Kidney (tissue), 14 donors: ENCODE measurements around the gene FCSK. TPM values are rescaled to one million over a fixed set of nuclear protein-coding genes. Genes with fewer than 3 reads are reported as not detected.
"Not testable (repeated sequence)": the region's sequence is repeated elsewhere in the genome, so short reads cannot be mapped to it uniquely, and the experiment has no call there.

Experiments
- DNase-seq, 5 donors: peaks; one replicate each; pipeline ENCODE4 v3.0.0-alpha.2; 2013 to 2020
- FAIRE-seq: peaks from 2 replicates; lab custom pipeline; 2012; peaks lifted over from hg19 to GRCh38; lab: Jason Lieb, UNC
- H3K27ac ChIP-seq, 2 donors: one replicate each; pipeline ENCODE4 v1.7.0; 2013; ENCODE audit warnings: low read depth in 2 of 2, low read length in 2 of 2, inconsistent platforms in 1 of 2
- H3K27me3 ChIP-seq: one replicate; pipeline ENCODE4 v1.7.1; 2013; ENCODE audit warnings: low read length, inconsistent platforms; ENCODE audit not compliant: control insufficient read depth, insufficient read depth
- H3K36me3 ChIP-seq, 3 donors: one replicate each; pipeline versions ENCODE4 v1.7.0 to v1.7.1; 2013; ENCODE audit warnings: low read length in 3 of 3, control low read depth in 1 of 3, inconsistent platforms in 1 of 3; ENCODE audit not compliant: insufficient read depth in 3 of 3, control insufficient read depth in 2 of 3
- H3K4me1 ChIP-seq, 3 donors: one replicate each; pipeline versions ENCODE4 v1.7.0 to v1.7.1; 2013; ENCODE audit warnings: low read length in 3 of 3, inconsistent platforms in 1 of 3, low read depth in 1 of 3; ENCODE audit not compliant: control insufficient read depth in 2 of 3, insufficient read depth in 2 of 3
- H3K4me3 ChIP-seq, 3 donors: one replicate each; pipeline versions ENCODE4 v1.7.0 to v1.8.1; 2013; ENCODE audit warnings: low read length in 3 of 3, control low read depth in 1 of 3, inconsistent platforms in 1 of 3
- H3K9ac ChIP-seq, 3 donors: one replicate each; pipeline versions ENCODE4 v1.7.0 to v1.7.1; 2013; ENCODE audit warnings: low read length in 3 of 3, control low read depth in 1 of 3, inconsistent platforms in 1 of 3
- H3K9me3 ChIP-seq, 3 donors: one replicate each; pipeline versions ENCODE4 v1.7.0 to v1.7.1; 2013; ENCODE audit warnings: low read length in 3 of 3, control low read depth in 1 of 3, inconsistent platforms in 1 of 3; ENCODE audit not compliant: control insufficient read depth in 2 of 3, insufficient read depth in 1 of 3
- intact Hi-C: fragments of 100-400 bp; cut with DNase I; formaldehyde crosslinking; loops from one replicate; pipeline ENCODE4 v1.11.1; 2022
- polyA plus RNA-seq: library from polyadenylated mRNA; stranded (reverse); fragments of 350-450 nt; fragmentation: Illumina TruSeq; extraction: RNeasy Lipid Tissue Mini Kit (QIAGEN cat#74804); gene quantifications from one replicate; pipeline ENCODE4 v1.2.3, GENCODE V29; 2014; ENCODE audit warnings: low read depth, low replicate concordance; ENCODE audit not compliant: insufficient read depth
- total RNA-seq: library from RNA; stranded (reverse); fragmentation: NEBNext Ultra II Directional; extraction: Animal tissue kit (Norgen Biotek cat#: 25700); gene quantifications from one replicate; pipeline ENCODE4 v1.2.1, GENCODE V29; 2021
- TF ChIP-seq, protein P1 (sequence below): IDR thresholded peaks from 3 replicates; pipeline ENCODE4 v1.5.1; 2012; ENCODE audit warnings: mild to moderate bottlenecking, moderate library complexity, borderline replicate concordance; ENCODE audit not compliant: insufficient read depth; ENCODE audit errors: extremely low read depth
- donor health status: control.
- donor health status: control.
- donor health status: control.
- donor health status: control.
- donor health status: control.
- donor health status: DM: yes; HTN: yes; CAD: no.
- donor health status: Normal renal cell carcinoma (clear cell type).

FCSK gene
- total and polyA plus RNA-seq, 2 donors from 2014 or later, result 18.7 to 32.5 TPM

DNA sequence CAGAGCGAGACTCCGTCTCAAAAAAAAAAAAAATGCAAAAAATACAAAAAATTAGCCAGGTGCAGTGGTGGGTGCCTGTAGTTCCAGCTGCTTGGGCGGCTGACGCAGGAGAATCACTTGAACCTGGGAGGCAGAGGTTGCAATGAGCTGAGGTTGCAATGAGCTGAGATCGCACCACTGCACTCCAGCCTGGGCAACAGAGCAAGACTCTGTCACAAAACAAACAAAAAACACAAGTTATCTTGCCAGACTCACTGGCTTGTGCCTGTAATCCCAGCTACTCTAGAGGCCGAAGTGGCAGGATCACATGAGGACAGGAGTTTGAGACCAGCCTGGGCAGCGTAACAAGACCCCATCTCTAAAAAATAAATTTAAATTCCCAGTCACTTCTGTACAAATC lies 12.1 kb upstream of the FCSK start:
- H3K9ac ChIP-seq, result no peak overlapping the region
- TF ChIP-seq, protein P1, sequence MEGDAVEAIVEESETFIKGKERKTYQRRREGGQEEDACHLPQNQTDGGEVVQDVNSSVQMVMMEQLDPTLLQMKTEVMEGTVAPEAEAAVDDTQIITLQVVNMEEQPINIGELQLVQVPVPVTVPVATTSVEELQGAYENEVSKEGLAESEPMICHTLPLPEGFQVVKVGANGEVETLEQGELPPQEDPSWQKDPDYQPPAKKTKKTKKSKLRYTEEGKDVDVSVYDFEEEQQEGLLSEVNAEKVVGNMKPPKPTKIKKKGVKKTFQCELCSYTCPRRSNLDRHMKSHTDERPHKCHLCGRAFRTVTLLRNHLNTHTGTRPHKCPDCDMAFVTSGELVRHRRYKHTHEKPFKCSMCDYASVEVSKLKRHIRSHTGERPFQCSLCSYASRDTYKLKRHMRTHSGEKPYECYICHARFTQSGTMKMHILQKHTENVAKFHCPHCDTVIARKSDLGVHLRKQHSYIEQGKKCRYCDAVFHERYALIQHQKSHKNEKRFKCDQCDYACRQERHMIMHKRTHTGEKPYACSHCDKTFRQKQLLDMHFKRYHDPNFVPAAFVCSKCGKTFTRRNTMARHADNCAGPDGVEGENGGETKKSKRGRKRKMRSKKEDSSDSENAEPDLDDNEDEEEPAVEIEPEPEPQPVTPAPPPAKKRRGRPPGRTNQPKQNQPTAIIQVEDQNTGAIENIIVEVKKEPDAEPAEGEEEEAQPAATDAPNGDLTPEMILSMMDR, result no peak
- no peaks in the 10 kb centered on the region for H3K9me3 ChIP-seq
- H3K36me3 ChIP-seq, result no peaks in the 10 kb centered on the region
- no peak overlapping the region for H3K4me3 ChIP-seq
- intact Hi-C loops, result no loop called here
- peaks cover 0 to 9% (median 0%) of the 10 kb centered on the region in 3 donors for H3K4me1 ChIP-seq
- H3K27ac ChIP-seq, result no peak overlapping the region
- H3K27me3 ChIP-seq, result no peaks in the 10 kb centered on the region
- DNase-seq, result no peak
- no peak for FAIRE-seq

DNA sequence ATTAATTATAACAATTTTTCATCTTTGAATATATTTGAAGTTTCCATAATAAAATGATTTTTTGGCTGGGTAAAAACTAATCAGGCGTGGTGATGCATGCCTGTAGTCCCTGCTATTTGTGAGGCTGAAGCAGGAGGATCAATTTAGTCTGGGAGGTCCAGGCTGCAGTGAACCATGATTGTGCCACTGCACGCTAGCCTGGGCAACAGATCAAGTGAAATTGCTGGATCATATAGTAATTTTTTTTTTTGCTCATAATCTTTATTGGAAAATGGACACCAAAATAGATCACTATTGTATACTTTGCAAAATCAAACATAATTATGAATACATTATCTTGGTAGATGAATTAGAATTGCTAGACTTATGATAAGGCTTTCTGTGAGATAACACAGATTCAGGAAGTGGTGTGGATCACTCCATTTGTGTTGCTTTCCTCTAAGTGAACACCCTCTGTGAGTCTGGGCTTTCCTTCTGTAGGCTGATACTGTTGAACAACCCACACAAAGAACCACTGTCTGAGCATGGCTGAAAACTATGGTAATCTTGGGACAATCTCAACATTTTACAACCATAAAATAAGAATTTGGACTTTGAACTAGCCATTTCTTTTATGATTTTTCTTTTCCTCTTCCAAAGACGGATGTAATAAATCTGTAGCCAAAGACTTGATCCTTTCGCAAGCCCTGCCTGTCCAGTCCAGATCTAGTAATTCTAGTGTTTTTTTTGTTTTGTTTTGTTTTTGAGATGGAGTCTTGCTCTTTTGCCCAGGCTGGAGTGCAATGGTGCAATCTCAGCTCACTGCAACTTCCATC lies 9.9 kb upstream of the FCSK start:
- H3K9me3 ChIP-seq, result no peaks in the 10 kb centered on the region
- no peaks in the 10 kb centered on the region for H3K27me3 ChIP-seq
- FAIRE-seq, result no peak
- no peak overlapping the region for H3K27ac ChIP-seq
- intact Hi-C loops, result no loop called here
- H3K36me3 ChIP-seq, result no peaks in the 10 kb centered on the region
- H3K4me1 ChIP-seq, result no peaks in the 10 kb centered on the region
- H3K4me3 ChIP-seq, result no peak overlapping the region
- no peak overlapping the region for H3K9ac ChIP-seq
- TF ChIP-seq, protein P1, result no peak
- no peak for DNase-seq

DNA sequence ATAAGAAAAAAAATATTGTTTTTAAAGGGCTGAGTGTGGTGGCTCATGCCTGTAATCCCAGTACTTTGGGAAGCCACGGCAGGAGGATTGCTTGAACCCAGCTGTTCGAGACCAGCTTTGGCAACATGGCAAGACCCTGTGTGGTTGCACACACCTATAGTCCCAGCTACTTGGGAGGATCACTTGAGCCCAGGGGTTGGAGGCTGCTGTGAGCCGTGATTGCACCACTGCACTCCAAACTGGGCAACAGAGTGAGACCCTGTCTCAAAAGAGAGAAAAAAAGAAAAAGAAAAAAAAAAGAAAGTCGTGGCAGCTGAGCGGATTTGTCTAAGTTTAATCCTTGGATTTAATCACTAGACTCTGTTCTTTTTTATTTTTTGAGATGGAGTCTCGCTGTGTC lies 6.3 kb upstream of the FCSK start:
- no peaks in the 10 kb centered on the region for H3K36me3 ChIP-seq
- H3K27me3 ChIP-seq, result no peaks in the 10 kb centered on the region
- DNase-seq (no peak), FAIRE-seq (no peak)
- H3K4me1 ChIP-seq, result no peaks in the 10 kb centered on the region
- H3K9me3 ChIP-seq, result no peaks in the 10 kb centered on the region
- intact Hi-C loops, result no loop called here
- no peak overlapping the region for H3K9ac ChIP-seq
- TF ChIP-seq, protein P1, result no peak
- no peak overlapping the region for H3K27ac ChIP-seq
- no peak overlapping the region for H3K4me3 ChIP-seq

DNA sequence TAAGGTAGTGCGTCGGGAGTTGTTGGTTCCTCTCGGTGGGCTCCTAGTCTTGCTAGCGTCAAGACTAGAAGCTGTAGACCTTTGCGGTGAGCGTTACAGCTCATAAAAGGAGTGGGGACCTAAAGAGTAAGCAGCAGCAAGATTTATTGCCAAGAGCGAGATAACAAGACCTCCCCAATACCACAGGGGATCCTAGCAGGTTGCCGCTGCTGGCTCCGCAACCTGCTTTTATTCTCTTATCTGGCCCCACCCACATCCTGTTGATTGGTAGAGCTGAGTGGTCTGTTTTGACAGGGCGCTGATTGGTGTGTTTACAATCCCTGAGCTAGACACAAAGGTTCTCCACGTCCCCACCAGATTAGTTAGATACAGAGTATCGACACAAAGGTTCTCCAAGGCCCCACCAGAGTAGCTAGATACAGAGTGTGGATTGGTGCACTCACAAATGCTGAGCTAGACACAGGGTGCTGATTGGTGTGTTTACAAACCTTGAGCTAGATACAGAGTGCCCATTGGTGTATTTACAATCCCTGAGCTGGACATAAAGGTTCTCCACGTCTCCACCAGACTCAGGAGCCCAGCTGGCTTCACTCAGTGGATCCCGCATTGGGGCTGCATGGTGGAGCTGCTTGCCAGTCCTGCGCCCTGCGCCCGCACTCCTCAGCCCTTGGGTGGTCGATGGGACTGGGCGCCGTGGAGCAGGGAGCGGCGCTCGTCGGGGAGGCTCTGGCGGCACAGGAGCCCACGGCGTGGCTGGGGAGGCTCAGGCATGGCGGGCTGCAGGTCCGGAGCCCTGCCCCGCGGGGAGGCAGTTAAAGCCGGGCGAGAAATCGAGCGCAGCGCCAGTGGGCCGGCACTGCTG lies 4.0 kb upstream of the FCSK start:
- H3K4me3 ChIP-seq, H3K9me3 ChIP-seq, H3K27me3 ChIP-seq, intact Hi-C loops, H3K9ac ChIP-seq, H3K36me3 ChIP-seq, FAIRE-seq, DNase-seq, H3K4me1 ChIP-seq, H3K27ac ChIP-seq: not testable (repeated sequence)

DNA sequence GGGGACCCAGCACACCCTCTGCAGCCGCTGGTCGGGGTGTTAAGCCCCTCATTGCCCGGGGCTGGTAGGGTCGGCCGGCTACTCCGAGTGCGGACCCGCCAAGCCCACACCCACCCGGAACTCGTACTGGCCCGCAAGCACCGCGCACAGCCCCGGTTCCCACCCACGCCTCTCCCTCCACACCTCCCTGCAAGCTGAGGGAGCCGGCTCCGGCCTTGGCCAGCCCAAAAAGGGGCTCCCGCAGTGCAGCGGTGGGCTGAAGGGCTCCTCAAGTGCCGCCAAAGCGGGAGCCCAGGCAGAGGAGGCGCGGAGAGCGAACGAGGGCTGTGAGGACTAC lies 3.4 kb upstream of the FCSK start:
- intact Hi-C loops, DNase-seq, H3K4me1 ChIP-seq, FAIRE-seq, H3K27ac ChIP-seq, H3K36me3 ChIP-seq, H3K4me3 ChIP-seq, H3K9me3 ChIP-seq, H3K27me3 ChIP-seq, H3K9ac ChIP-seq: not testable (repeated sequence)
